GM19099 (cell line): Measurements from ENCODE around the gene PDXK.

Source experiments
- POLR2A ChIP-seq: IDR thresholded peaks from 3 replicates; pipeline ENCODE4 v1.6.1; 2011; ENCODE audit warnings: low read depth; ENCODE audit not compliant: insufficient read length; ENCODE audit errors: extremely low read depth

The PDXK gene

DNA sequence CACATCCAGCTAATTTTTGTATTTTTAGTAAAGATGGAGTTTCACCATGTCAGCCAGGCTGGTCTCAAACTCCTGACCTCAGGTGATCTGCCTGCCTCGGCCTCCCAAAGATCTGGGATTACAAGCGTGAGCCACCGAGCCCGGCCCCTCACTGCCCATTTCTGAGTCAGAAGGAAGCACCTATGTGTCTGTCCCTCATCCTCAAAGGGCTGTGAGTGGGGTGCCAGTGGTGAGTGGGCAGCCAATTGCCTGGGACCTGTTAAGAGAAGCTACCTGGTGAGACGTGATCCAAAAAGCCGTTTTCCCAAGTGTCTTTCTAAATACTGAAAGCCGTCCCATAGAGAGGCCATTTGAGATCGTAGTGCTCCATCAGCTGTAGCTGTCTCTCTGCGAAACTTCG, 27.1 kb upstream of the PDXK start:
- no peak for TF ChIP-seq POLR2A

DNA sequence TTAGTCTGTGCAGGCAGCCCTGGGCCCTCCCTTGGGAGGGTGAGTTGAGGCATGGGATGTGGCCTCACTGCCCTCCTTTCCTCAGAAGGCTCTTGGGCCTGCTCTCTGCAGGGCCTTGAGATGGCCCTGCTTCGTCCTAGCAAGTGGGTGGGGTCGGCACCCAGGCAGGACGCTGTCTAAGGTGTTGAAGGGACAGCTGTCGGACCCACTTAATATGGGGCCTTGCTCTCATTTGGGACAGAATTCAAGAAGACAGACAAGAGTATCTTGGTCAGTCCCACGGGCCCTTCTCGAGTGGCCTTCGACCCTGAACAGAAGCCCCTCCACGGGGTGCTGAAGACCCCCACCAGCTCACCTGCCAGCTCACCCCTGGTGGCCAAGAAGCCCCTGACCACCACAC, 26.0 kb upstream of the PDXK start:
- TF ChIP-seq POLR2A = no peak

DNA sequence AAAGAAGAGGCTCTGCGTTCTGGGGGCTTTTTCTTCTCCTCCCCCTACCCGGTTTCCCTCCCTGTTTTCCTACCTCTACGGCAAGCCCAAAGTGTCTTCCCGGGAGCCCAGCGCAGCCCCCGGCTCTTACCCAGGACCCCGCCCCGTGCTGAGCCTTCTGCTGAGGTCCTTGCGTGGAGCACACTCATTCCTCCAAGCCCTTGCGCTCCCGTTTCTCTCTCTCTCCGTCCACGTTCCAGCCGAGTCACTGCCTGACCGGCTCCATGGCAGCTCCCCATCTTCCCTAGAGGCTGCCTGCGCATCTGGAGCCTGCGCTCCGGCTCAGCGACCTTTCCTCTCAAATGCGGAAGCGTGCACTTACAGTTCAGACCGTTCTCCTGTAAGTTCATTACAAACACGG, 24.9 kb upstream of the PDXK start:
- no peak for TF ChIP-seq POLR2A

DNA sequence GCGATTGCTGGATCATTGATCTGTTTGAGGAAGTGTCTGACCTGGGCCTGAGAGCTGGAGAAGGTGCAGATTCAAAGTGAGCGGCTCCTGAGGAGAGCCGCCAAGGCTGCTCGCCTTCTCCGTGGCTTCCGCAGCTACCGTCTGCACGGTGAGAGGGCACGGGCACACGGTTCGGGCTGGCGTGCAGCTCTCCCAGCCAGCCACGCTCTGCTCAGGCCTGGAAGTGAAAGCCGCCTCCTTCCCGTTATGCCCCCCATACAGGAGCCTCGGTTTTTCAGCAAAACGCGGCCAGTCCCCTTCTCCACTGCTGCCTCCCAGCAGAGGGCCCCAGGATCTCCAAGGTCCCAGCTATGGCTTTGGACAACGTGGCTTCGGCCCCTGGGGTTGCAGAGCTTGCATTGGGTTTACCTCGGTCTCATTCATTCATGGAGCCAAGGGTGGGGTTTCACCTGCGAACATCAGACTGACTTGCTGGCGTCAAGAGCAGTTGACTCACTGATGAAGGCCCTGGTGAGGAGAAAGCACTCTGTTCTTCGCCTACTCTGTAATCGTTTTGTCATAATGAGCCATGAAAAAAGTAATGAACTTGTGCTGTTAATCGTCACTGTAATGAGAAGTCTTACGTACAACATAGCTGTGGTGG, 24.4 kb upstream of the PDXK start:
- TF ChIP-seq POLR2A = no peak

DNA sequence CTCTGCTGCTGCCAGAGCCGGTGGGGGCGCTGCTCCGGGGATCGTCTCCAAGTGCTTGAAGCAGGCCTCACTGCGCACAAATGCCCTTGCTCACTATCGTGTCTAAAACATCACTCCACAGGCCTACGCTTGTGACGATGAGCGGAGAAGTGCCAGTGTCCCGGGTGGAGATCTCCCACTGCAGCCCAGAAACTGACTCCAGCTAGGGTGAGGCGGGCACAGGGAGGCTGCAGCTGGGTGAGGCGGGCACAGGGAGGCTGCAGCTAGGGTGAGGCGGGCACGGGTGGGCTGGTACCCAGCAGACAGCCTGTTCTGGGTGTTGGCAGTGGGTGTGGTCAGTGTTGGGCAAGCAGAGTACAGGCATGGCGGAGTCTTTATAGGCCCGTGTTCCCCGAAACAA, 22.7 kb upstream of the PDXK start:
- no peak for TF ChIP-seq POLR2A

DNA sequence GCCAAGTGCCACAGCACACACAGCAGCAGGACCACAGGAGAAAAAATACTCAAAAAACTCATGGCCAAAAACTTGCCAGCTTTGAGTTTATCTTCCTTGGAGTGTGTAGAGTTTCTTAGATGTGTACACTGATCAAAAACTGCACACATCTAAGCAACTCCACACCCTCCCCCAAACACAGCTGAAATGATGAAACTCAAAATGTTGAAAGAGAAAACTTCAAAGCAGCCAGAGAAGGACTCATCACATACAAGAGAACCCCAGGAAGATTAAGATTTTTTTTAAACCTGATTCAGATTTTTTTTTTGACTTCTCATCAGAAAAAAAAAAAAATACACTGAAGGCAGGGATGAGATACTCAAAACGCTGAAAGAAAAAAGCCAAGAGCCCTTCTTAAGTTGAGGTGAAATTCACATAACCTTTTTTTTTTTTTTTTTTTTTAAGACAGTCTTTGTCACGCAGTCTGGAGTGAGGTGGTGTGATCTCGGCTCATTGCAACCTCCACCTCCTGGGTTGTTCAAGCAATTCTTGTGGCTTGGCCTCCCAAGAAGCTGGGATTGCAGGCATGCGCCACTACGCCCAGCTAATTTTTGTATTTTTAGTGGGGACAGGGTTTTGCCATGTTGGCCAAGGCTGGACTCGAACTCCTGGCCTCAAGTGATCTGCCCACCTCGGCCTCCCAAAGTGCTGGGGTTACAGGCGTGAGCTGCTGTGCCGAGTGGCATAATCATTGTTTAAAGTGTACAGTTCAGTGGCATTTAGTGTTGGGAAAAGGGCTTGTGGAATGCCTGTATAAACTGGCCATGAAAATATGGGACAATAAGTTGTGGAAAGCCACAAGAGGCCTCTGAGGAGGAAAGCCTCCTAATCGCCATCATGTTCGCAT, 20.9 kb upstream of the PDXK start:
- TF ChIP-seq POLR2A = no peak

DNA sequence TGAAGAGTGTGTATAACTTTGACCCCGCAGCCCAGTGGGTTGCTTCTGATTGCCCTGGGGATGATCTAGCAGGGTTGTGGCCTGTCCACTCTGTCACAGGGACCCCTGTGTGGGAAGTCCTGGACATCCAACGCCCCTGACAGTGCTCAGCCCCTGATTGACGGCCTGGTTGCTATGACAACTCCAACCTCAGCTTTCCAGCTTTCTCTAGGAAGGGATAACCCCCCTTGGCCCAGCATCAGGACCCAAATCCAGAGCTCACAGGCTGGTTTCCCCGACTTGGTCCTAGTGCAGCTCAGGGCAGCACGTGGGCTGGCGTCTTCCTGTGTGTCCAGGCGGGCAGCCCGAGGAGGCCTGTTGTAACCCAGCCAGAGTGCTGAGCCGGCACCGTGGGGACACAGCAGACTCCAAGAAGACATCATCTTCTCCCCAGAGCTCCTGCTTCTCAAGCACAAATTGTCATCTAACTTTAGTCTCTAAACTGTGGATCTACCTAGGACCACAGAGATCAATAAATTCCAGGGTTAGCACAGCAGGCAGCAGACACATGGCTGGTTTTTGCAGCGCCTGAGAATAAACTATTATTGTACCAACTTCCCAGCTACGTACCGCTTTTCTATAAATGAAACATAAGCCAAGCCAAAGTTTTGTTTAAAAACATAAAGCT, 18.9 kb upstream of the PDXK start:
- TF ChIP-seq POLR2A = no peak

DNA sequence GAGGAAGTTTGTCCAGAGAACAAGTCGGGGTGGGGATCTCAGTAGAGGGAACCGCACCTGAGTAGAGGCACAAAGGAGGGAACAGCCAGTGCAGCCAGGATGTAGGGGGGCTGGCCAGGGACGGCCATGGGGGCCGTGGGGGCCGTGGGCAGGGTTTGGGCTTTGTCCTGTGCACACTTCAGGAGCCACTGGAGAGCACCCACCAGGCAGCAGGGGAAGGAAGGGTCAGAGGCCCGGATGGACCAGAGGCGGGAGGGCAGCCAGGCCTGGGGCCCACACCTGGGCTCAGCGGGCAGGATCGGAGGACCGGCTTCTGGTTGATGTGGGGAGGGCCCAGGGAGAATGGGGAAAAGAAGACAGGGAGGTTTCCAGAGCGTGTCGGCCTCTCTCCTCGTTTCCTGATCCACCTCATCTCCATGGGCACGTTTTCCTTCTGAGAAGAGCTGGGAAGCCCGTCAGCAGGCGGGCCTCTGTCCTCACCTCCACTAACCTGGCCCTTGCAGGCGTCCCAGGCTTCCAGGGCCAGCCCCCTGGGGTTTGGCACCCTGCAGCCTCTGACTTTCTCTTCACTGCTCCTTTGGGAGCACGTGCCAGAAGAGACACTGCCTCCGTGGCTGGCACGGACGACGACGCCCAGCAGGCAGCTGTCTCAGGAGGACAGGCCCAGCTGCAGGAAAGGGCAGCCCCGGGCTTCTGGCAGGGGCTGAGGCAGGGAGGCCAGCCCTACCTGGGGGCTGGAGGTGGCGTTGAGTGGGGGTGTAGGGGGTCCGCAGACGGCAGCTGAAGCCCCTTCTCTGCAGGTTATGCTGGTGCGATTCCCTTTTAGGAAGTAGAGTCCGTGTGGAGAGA, 16.8 kb upstream of the PDXK start:
- no peak for TF ChIP-seq POLR2A

DNA sequence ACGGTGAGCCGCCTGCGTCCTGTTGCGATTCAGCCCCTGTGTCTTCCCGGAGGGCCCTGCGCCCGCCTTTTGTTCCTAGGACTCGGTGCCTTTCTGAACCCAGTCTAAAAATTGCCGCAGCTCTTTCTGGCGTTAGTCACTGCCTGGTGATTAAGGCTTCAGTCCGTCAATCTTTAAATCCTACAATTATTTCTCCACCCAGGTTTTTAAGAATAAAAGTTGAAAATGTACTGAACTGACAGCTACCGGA, 16.2 kb upstream of the PDXK start:
- TF ChIP-seq POLR2A = no peak

DNA sequence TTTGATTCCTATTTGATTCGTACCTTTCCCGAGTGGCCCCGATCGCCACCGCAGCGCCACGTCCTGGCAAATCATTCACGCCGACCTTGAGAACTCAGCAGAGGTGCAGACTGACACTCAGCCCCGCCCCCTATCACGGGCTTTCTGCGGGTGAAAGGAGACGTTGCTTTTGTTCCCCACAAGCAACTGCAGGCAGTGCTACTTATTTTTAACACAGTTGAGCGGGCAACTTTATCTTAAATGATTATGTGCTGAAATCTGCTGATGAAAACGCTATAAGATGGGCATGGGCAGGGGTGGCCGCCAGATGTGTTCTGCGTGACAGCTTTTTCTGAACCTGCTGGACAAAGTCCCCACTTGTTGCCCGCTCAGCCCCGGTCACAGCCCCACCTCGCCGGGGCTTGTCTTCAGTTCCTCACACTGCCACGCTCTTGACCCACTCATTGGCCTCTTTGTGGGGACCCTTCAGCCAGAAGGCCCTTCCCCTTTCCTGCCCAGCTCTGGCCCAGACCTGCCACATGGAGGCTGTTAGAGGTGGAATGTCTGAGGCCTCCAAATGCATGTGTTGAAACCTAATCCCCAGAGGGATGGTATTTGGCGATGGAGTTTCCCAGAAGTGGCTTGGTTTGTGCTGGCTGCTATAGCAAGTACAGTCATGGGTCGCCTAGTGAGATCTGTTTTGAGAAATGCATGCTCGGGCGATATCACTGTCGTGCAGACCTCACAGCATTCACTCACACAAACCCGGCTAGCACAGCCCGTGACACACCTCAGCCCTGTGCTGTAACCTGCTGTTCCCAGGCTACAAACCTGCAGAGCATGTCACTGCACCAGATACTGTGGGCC, 15.7 kb upstream of the PDXK start:
- no peak for TF ChIP-seq POLR2A

DNA sequence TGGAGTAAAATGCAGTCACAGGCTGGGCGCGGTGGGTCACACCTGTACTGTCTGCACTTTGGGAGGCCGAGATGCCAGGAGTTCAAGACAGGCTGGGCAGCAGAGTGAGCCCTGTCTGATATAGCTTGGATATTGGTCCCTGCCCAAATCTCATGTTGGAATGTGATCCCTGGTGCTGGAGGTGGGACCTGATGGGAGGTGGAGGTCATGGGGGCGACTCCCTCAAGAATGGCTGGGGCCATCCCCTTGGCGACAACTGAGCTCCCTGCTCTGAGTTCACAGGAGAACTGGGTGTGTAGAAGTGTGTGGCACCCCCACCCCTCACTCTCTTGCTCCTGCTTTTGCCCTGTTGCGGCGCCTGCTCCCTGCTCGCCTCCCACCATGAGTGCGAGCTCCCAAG, 11.5 kb upstream of the PDXK start:
- no peak for TF ChIP-seq POLR2A

DNA sequence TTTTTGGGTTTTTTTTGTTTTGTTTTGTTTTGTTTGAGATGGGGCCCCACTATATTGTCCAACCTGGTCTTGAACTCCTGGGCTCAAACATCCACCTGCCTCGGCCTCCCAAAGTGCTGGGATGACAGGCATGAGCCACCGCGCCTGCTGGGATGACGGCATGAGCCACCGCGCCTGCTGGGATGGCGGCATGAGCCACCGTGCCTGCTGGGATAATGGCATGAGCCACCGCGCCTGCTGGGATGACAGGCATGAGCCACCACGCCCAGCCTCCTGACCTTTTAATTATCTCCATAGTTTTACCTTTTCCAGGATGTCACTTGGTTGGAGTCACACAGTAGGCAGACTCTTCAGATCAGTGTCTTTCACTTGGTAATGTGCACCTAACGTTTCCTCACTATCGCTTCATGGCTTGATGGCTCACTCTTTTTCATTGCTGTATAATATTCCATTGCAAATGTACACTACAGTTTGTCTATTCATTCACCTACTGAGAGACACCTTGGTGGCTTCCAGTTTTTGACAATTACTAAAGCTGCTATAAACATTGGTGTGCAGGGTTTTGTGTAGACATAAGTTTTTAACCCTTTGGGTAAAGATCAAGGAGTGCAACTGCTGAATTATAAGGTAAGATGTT, 10.1 kb upstream of the PDXK start:
- TF ChIP-seq POLR2A = no peak

DNA sequence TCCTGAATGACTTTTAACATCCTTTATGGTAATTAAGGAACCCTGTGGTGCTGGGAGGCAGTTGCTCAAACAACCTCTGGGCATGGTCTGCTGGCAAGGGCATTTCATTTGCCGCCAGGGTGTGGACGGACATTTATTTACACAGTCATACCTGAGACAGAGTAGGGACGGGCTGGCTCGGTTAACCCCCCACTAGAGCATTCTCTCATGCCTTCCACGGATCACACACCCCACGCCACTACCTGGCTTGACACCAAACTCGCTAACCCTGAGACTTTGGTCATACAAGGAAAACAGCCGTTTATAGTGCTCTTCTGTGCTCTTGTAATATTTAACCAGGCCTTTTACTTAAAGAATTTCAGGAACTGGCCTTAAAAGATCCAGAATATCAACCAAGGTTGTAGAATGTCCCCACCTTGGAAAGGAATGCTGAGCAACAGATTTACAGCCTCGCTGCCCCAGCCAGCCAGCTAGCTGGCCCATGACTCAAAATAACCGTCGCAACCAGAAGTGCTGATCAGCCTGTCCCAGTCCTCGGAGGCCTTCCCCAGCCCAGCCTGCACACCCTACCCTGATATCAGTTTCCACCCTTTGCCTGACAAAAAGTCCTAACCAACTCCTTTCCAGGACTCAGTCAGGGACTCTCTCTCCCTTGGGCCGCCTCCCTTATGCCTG, 6.5 kb upstream of the PDXK start:
- TF ChIP-seq POLR2A = no peak
